Smooth muscle cell (in vitro differentiated cells): ENCODE measurements around the gene ADAM11. TPM values are rescaled to one million over a fixed set of nuclear protein-coding genes. Genes with fewer than 3 reads are reported as not detected.

Source experiments
- DNase-seq: peaks from one replicate; lab custom pipeline; 2025; ENCODE audit not compliant: unreplicated experiment; lab: John Stamatoyannopoulos, UW
- H2AFZ ChIP-seq: fragments of 200-600 bp; sonication (generic); 2 replicates; pipeline ENCODE4 v1.6.0; 2016; ENCODE audit warnings: antibody characterized with exemption, low read depth, mild to moderate bottlenecking
- H3F3A ChIP-seq: fragments of 200-600 bp; sonication (generic); 2 replicates; pipeline ENCODE4 v1.6.0; 2017; ENCODE audit warnings: antibody characterized with exemption, low read depth
- H3K27ac ChIP-seq: fragments of 200-600 bp; sonication (generic); 2 replicates; pipeline ENCODE4 v1.5.1; 2016; ENCODE audit warnings: low read depth, mild to moderate bottlenecking
- H3K27me3 ChIP-seq: fragments of 200-600 bp; sonication (generic); 2 replicates; pipeline ENCODE4 v1.6.1; 2016; ENCODE audit warnings: low read depth, mild to moderate bottlenecking
- H3K36me3 ChIP-seq: fragments of 200-600 bp; sonication (generic); 2 replicates; pipeline ENCODE4 v1.5.1; 2016; ENCODE audit warnings: low read depth
- H3K4me1 ChIP-seq: fragments of 200-600 bp; sonication (generic); 2 replicates; pipeline ENCODE4 v1.5.1; 2016; ENCODE audit warnings: low read depth
- H3K4me2 ChIP-seq: fragments of 200-600 bp; sonication (generic); 2 replicates; pipeline ENCODE4 v1.6.0; 2016; ENCODE audit warnings: mild to moderate bottlenecking
- H3K4me3 ChIP-seq: fragments of 200-600 bp; sonication (generic); 2 replicates; pipeline ENCODE4 v1.5.1; 2016; ENCODE audit warnings: mild to moderate bottlenecking
- H3K79me2 ChIP-seq: fragments of 200-600 bp; sonication (generic); 2 replicates; pipeline ENCODE4 v1.6.0; 2016; ENCODE audit warnings: low read depth, mild to moderate bottlenecking
- H3K9ac ChIP-seq: fragments of 200-600 bp; sonication (generic); 2 replicates; pipeline ENCODE4 v1.6.0; 2016; ENCODE audit warnings: low read depth
- H3K9me3 ChIP-seq: fragments of 200-600 bp; sonication (generic); replicated peaks from 2 replicates; pipeline ENCODE4 v1.5.1; 2016; ENCODE audit warnings: low read depth
- H4K20me1 ChIP-seq: fragments of 200-600 bp; sonication (generic); 2 replicates; pipeline ENCODE4 v1.6.0; 2016; ENCODE audit warnings: low read depth
- WGBS: methylation state at CpG from one replicate; pipeline ENCODE4 v1.1.7; 2016; ENCODE audit warnings: low lambda C conversion rate; 5-methylcytosine and 5-hydroxymethylcytosine counted together
- polyA plus RNA-seq: library from polyadenylated mRNA; unstranded; fragments of >200 nt; fragmentation: Nextera tagmentation; extraction: Ambion mirVana; gene quantifications from 2 replicates; pipeline ENCODE4 v1.2.1, GENCODE V29; 2016
- total RNA-seq: library from RNA; depleted of rRNA; stranded (reverse); fragments of >200 nt; gene quantifications from 2 replicates; pipeline ENCODE4 v1.2.3, GENCODE V29; 2014
- TF ChIP-seq, protein P1 (sequence below): fragments of 200-600 bp; sonication (generic); IDR thresholded peaks from 2 replicates; pipeline ENCODE4 v1.5.1; 2017; ENCODE audit warnings: borderline replicate concordance, mild to moderate bottlenecking, antibody characterized with exemption; ENCODE audit not compliant: insufficient read depth, poor library complexity, severe bottlenecking

The ADAM11 gene
- total and polyA plus RNA-seq, 2 experiments from 2014 or later = 0.48 TPM; not detected in 1

DNA sequence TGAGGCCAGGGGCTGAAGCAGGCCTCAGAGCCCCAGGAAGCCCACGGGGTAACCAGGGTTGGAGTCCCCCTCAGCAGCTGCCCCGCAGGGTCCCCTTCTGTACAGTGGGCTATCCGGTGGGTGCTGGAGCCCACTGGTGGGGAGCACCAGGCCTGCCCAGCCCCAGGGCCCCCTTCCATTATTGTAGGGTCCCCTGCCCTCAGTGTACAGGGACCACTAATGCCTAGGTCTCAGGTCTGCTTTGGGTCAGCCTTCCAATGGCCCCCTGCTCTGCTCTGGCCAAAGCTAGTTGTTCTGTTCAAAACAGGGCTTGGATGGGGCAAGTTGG lies 1.1 kb downstream of the ADAM11 start:
- Histone ChIP-seq H4K20me1 (no peaks in the 10 kb centered on the region), H3K27me3 (peaks cover 48% of the 10 kb centered on the region), H3K4me3 (no peak overlapping the region), H3K36me3 (no peaks in the 10 kb centered on the region), H3K27ac (no peak overlapping the region), H3K79me2 (no peaks in the 10 kb centered on the region), H3K4me2 (no peak overlapping the region), H3K4me1 (peaks cover 9% of the 10 kb centered on the region), H3F3A (no peaks in the 10 kb centered on the region), H3K9me3 (no peaks in the 10 kb centered on the region), H2AFZ (no peak overlapping the region), H3K9ac (no peak overlapping the region)
- TF ChIP-seq, protein P1, sequence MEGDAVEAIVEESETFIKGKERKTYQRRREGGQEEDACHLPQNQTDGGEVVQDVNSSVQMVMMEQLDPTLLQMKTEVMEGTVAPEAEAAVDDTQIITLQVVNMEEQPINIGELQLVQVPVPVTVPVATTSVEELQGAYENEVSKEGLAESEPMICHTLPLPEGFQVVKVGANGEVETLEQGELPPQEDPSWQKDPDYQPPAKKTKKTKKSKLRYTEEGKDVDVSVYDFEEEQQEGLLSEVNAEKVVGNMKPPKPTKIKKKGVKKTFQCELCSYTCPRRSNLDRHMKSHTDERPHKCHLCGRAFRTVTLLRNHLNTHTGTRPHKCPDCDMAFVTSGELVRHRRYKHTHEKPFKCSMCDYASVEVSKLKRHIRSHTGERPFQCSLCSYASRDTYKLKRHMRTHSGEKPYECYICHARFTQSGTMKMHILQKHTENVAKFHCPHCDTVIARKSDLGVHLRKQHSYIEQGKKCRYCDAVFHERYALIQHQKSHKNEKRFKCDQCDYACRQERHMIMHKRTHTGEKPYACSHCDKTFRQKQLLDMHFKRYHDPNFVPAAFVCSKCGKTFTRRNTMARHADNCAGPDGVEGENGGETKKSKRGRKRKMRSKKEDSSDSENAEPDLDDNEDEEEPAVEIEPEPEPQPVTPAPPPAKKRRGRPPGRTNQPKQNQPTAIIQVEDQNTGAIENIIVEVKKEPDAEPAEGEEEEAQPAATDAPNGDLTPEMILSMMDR = no peak
- DNase-seq = no peak
- WGBS = 75% methylated on average over 2 of the region's 3 CpGs

DNA sequence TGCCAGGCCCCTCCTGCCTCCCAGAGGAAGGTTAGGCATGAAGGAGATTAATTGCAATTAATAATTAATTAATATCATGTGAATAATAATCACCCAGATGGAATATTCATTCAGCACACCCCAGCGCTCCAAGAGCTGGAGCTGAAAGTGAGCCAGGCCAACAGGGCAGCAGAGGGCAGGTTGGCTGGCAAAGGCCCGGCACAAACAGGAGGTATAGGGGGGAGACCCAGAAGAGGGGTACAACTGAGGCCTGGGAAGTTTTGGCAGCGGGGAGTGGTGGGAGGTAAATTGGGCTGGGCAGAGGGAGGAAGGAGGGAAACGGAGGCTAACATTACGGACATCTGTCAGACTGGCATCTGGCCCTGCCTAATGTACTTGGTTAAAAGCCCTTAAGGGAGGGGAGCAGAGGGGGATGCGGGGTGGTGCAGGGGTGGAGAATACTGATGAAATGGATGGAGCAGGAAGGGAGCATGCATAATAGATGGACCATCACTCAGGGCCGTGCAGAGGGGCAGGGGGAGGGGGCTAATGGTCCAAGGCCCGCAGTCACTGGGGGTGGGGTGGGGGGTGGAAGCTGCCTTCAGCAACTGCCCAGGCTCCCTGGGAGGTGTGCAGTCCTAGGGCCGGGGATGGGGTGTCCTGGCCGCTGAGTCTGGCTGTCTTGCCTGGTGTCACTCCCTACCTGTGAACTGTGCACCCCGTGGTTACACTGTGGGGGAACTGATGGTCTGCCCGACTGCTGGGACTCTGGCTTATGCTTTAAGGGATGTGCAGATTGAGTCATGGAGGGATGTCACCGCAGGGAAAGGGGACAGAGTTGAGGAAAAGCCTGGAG lies 1.9 kb downstream of the ADAM11 start:
- Histone ChIP-seq H3K4me3 (no peak overlapping the region), H3K27me3 (peaks cover 48% of the 10 kb centered on the region), H3F3A (no peaks in the 10 kb centered on the region), H3K79me2 (no peaks in the 10 kb centered on the region), H3K4me1 (peaks cover 9% of the 10 kb centered on the region), H3K9me3 (no peaks in the 10 kb centered on the region), H2AFZ (no peak overlapping the region), H3K36me3 (no peaks in the 10 kb centered on the region), H3K9ac (no peak overlapping the region), H3K27ac (no peak overlapping the region), H4K20me1 (no peaks in the 10 kb centered on the region), H3K4me2 (no peak overlapping the region)
- WGBS = 88% methylated on average over 13 of the region's 13 CpGs
- no peak for DNase-seq
- TF ChIP-seq, protein P1 = no peak

DNA sequence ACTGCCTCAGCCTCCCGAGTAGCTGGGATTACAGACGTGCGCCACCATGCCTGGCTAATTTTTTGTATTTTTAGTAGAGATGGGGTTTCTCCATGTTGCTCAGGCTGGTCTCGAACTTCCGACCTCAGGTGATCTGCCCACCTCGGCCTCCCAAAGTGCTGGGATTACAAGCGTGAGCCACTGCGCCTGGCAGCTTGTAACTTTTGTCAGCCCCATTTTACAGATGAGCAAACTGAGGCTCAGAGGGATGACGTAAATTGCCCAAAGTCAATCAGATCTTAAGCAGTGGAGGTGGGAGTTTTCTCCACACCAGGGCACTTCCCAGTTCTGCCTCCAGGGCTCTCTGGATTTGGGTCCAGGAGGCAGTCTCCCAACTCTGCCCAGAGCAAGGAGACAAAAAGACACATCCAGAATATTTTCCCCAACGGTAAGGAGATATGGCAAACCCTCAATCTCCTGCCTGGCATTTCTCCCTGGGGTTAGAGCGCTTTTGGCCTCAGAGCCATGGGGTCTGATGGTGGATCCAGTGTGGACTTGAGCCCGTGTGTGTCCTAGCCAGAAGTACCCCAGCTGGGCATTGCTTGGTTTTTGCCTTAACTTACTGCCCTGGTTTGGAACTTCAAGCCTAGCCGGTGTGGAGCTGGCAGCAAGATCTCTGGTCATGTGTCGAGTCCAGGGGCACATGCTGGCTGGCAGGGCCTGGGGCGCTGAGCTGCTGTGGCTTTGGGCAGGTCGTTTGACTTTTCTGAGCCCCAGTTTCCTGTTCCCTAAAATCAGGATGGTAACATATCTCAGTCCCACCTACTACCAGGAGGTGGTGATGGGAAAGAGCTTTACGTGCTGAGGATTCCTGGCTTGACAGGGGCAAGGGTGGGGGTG lies 3.4 kb downstream of the ADAM11 start:
- H3K4me2 ChIP-seq = no peak overlapping the region
- DNase-seq = no peak
- TF ChIP-seq, protein P1 = no peak
- H4K20me1 ChIP-seq = no peaks in the 10 kb centered on the region
- H3K4me1 ChIP-seq = peaks cover 9% of the 10 kb centered on the region
- peaks cover 41% of the 10 kb centered on the region for H3K27me3 ChIP-seq
- no peak overlapping the region for H3K4me3 ChIP-seq
- no peak overlapping the region for H3K9ac ChIP-seq
- WGBS = 77% methylated on average over 17 of the region's 17 CpGs
- H3F3A ChIP-seq = no peaks in the 10 kb centered on the region
- no peak overlapping the region for H3K27ac ChIP-seq
- H3K9me3 ChIP-seq = no peaks in the 10 kb centered on the region
- H3K79me2 ChIP-seq = no peaks in the 10 kb centered on the region
- no peak overlapping the region for H2AFZ ChIP-seq
- H3K36me3 ChIP-seq = no peaks in the 10 kb centered on the region
